Pancreas (tissue), 10 donors: Measurements from ENCODE around the gene EPB42. TPM values are rescaled to one million over a fixed set of nuclear protein-coding genes. Genes with fewer than 3 reads are reported as not detected.
A peak's percentile ranks its signal among the peaks of the same experiment; 100 is the strongest.

Experiments
- ATAC-seq, 4 donors: fragments of 200-7000 bp; cut with Tn5 transposase; one replicate each; pipeline versions ENCODE4 v1.8.0 to v1.9.1; 2020; ENCODE audit warnings: mild to moderate bottlenecking in 4 of 4, moderate library complexity in 4 of 4
- DNase-seq, 6 donors: peaks; one replicate each; pipeline ENCODE4 v3.0.0-alpha.2; 2020
- FAIRE-seq: peaks from 2 replicates; lab custom pipeline; 2012; peaks lifted over from hg19 to GRCh38; lab: Jason Lieb, UNC
- H3K27ac ChIP-seq, 4 donors: fragments of 200-600 bp; sonication (generic); 1 replicate in 3 of 4; 2 replicates in 1 of 4; pipeline versions ENCODE4 v1.5.0 to v1.8.0; 2020
- H3K27me3 ChIP-seq, 4 donors: fragments of 200-600 bp; one replicate each; pipeline ENCODE4 v1.8.0; 2021
- H3K36me3 ChIP-seq, 3 donors: fragments of 200-600 bp; sonication (generic) in 1 of 3; one replicate each; pipeline versions ENCODE4 v1.5.0 to v1.8.0; 2020 to 2021
- H3K4me1 ChIP-seq, 3 donors: fragments of 200-600 bp; one replicate each; pipeline ENCODE4 v1.8.0; 2021
- H3K4me3 ChIP-seq, 4 donors: fragments of 200-600 bp; sonication (generic) in 2 of 4; one replicate each; pipeline versions ENCODE4 v1.5.0 to v1.8.0; 2020 to 2021
- H3K9me3 ChIP-seq, 4 donors: fragments of 200-600 bp; one replicate each; pipeline ENCODE4 v1.8.0; 2021
- CTCF ChIP-seq, 4 donors: fragments of 200-600 bp; sonication (generic) in 3 of 4; IDR thresholded peaks; one replicate each; pipeline versions ENCODE4 v1.5.0 to v1.8.0; 2021; ENCODE audit warnings: antibody characterized with exemption in 4 of 4
- WGBS, 2 donors: extraction: QIAGEN DNeasy Blood & Tissue Kit; methylation state at CpG; one replicate each; pipeline ENCODE4 v1.1.7; 2013; 5-methylcytosine and 5-hydroxymethylcytosine counted together
- intact Hi-C, 3 donors: fragments of 100-400 bp; cut with DNase I; formaldehyde crosslinking; loops; one replicate each; pipeline versions ENCODE4 v1.11.1 to v1.14.2; 2022
- polyA plus RNA-seq, 2 donors: library from polyadenylated mRNA; stranded (reverse); fragments of 200-250 nt; gene quantifications; one replicate each; pipeline ENCODE4 v1.2.3, GENCODE V29; 2013
- total RNA-seq, 6 donors: library from RNA; stranded (reverse); fragmentation: NEBNext Ultra II Directional in 4 of 6; extraction: Animal tissue kit (Norgen Biotek cat#: 25700) in 4 of 6; gene quantifications; one replicate each; pipeline versions ENCODE4 v1.2.1 to v1.2.4, GENCODE V29; 2021 to 2023
- donor health status: healthy with polysubstance abuse.
- donor health status: DM: no; HTN: no; CAD: no; lungs with moderate emphysema.
- donor health status: DM: no; HTN: no; CAD: no.
- donor health status: control.
- donor health status: control.
- donor health status: Bipolar disorder and iron deficiency.
- donor health status: DM: yes; HTN: yes; CAD: no.
- donor health status: DM: no; HTN: no; CAD: no.
- donor health status: DM: no; HTN: no; CAD: no.
- donor health status: DM: yes; HTN: yes; CAD: no.

EPB42 gene
- total and polyA plus RNA-seq, 8 donors: not detected

- no peak overlapping the region for H3K4me3 ChIP-seq
- 90 to 94% methylated on average over 10 of the region's 10 CpGs for WGBS, 2 donors
- ATAC-seq (no peak), FAIRE-seq (no peak), DNase-seq (no peak)
- intact Hi-C loops: no loop called here
- no peaks in the 10 kb centered on the region for H3K4me1 ChIP-seq
- TF ChIP-seq CTCF (IDR thresholded peaks at IDR 0.05): no peak
- H3K27ac ChIP-seq: no peak overlapping the region
- H3K9me3 ChIP-seq: no peaks in the 10 kb centered on the region
- H3K36me3 ChIP-seq: peaks cover 8 to 38% (median 9%) of the 10 kb centered on the region in 3 donors
- no peaks in the 10 kb centered on the region for H3K27me3 ChIP-seq
These were observed 23.9 kb downstream of the EPB42 start for GRCh38 chr15:43196760-43197548.

GRCh38 chr15:43194795-43195194, 26.0 kb downstream of the EPB42 start:
- TF ChIP-seq CTCF (IDR thresholded peaks at IDR 0.05): no peak
- DNase-seq: no peak
- Histone ChIP-seq H3K4me3 (no peak overlapping the region), H3K4me1 (peaks cover 0 to 5% (median 0%) of the 10 kb centered on the region in 3 donors), H3K9me3 (no peaks in the 10 kb centered on the region), H3K27ac (no peak overlapping the region), H3K36me3 (peaks cover 11 to 60% (median 21%) of the 10 kb centered on the region in 3 donors), H3K27me3 (no peaks in the 10 kb centered on the region)
- WGBS, 2 donors: 84 to 92% methylated on average over 2 of the region's 2 CpGs
- intact Hi-C loops: no loop called here
- no peak for ATAC-seq
- FAIRE-seq: no peak

- H3K4me3 ChIP-seq: no peak overlapping the region
- peaks cover 11 to 66% (median 21%) of the 10 kb centered on the region in 3 donors for H3K36me3 ChIP-seq
- peaks cover 0 to 8% (median 0%) of the 10 kb centered on the region in 3 donors for H3K4me1 ChIP-seq
- intact Hi-C loops: no loop called here
- no peak for TF ChIP-seq CTCF (IDR thresholded peaks at IDR 0.05)
- ATAC-seq (no peak), FAIRE-seq (peak; percentile 51), DNase-seq (no peak)
- WGBS, 2 donors: 88 to 94% methylated on average over 2 of the region's 2 CpGs
- H3K27me3 ChIP-seq: no peaks in the 10 kb centered on the region
- no peaks in the 10 kb centered on the region for H3K9me3 ChIP-seq
- no peak overlapping the region for H3K27ac ChIP-seq
These were observed 27.1 kb downstream of the EPB42 start for GRCh38 chr15:43193710-43194109.

GRCh38 chr15:43190178-43190577, 30.6 kb downstream of the EPB42 start:
- DNase-seq (peak in 4 of 6 donors; percentile 30 to 60 (median 42)), FAIRE-seq (no peak)
- H3K9me3 ChIP-seq: no peaks in the 10 kb centered on the region

More at GRCh38 chr15:43190178-43190577, 30.6 kb downstream of the EPB42 start:
- Histone ChIP-seq H3K4me1 (peaks cover 0 to 15% (median 11%) of the 10 kb centered on the region in 3 donors), H3K27ac (no peak overlapping the region), H3K36me3 (peaks cover 11 to 45% (median 21%) of the 10 kb centered on the region in 3 donors), H3K4me3 (no peak overlapping the region), H3K27me3 (no peaks in the 10 kb centered on the region)
- ATAC-seq: peak in 1 of 4 donors; percentile 7
- intact Hi-C loops: no loop called here
- 41 to 43% methylated on average over 1 of the region's 1 CpG for WGBS, 2 donors
- TF ChIP-seq CTCF (IDR thresholded peaks at IDR 0.05): no peak
